Stimulated activated naive CD8-positive, alpha-beta T cell treated with anti-CD3 and anti-CD28 coated beads, Interleukin-15, amount 100 ng/mL, for 72 hours (primary cell): ENCODE measurements around the gene GABPB1.

Experiments used
- ATAC-seq: fragments of 150-1000 bp; cut with Tn5 transposase; 2 replicates; pipeline ENCODE4 v1.10.0; 2021; ENCODE audit warnings: mild to moderate bottlenecking, moderate library complexity
- DNase-seq, 2 donors: peaks; one replicate each; pipeline ENCODE4 v3.0.0; 2021 to 2022
- H3K27ac Mint-ChIP-seq, 2 donors: one replicate each; pipeline ENCODE4 v1.8.0; 2022; ENCODE audit warnings: mild to moderate bottlenecking in 2 of 2, mixed read lengths in 2 of 2, moderate library complexity in 2 of 2
- H3K27me3 Mint-ChIP-seq: one replicate; pipeline ENCODE4 v1.8.0; 2022; ENCODE audit warnings: mixed read lengths
- H3K4me1 Mint-ChIP-seq: one replicate; pipeline ENCODE4 v1.8.0; 2022; ENCODE audit warnings: mild to moderate bottlenecking, mixed read lengths
- H3K4me3 Mint-ChIP-seq, 2 donors: one replicate each; pipeline ENCODE4 v1.8.0; 2022; ENCODE audit warnings: mild to moderate bottlenecking in 2 of 2, mixed read lengths in 2 of 2, moderate library complexity in 1 of 2
- H3K9me3 Mint-ChIP-seq, 2 donors: one replicate each; pipeline ENCODE4 v1.8.0; 2022; ENCODE audit warnings: mixed read lengths in 2 of 2

The GABPB1 gene

GRCh38 chr15:50355980-50356379, 982 bp upstream of the GABPB1 start:
- DNase-seq: no peak
- peak overlapping the region; percentile 100 for H3K27ac Mint-ChIP-seq
- no peak for ATAC-seq
- H3K4me3 Mint-ChIP-seq: peak overlapping the region; percentile 74 to 88
- no peaks in the 10 kb centered on the region for H3K27me3 Mint-ChIP-seq
- peaks cover 42% of the 10 kb centered on the region for H3K4me1 Mint-ChIP-seq
- no peaks in the 10 kb centered on the region for H3K9me3 Mint-ChIP-seq

GRCh38 chr15:50355619-50355905, 564 bp upstream of the GABPB1 start:
- ATAC-seq: no peak
- H3K27me3 Mint-ChIP-seq: no peaks in the 10 kb centered on the region
- peak overlapping the region; percentile 100 for H3K27ac Mint-ChIP-seq
- H3K4me3 Mint-ChIP-seq: peak overlapping the region; percentile 74 to 88
- H3K9me3 Mint-ChIP-seq: no peaks in the 10 kb centered on the region
- H3K4me1 Mint-ChIP-seq: peaks cover 43% of the 10 kb centered on the region
- no peak for DNase-seq

GRCh38 chr15:50353975-50354837, 792 bp downstream of the GABPB1 start:
- Mint-ChIP-seq H3K9me3 (no peaks in the 10 kb centered on the region), H3K4me1 (peaks cover 49% of the 10 kb centered on the region), H3K27ac (peak overlapping the region; percentile 100), H3K4me3 (peak overlapping the region; percentile 74 to 88), H3K27me3 (no peaks in the 10 kb centered on the region)
- DNase-seq (peak; percentile 80 to 84), ATAC-seq (peak; percentile 68)

- ATAC-seq: peak; percentile 64
- peak overlapping the region; percentile 74 to 88 for H3K4me3 Mint-ChIP-seq
- no peak for DNase-seq
- no peaks in the 10 kb centered on the region for H3K9me3 Mint-ChIP-seq
- peaks cover 47% of the 10 kb centered on the region for H3K4me1 Mint-ChIP-seq
- peak overlapping the region; percentile 100 for H3K27ac Mint-ChIP-seq
- H3K27me3 Mint-ChIP-seq: no peaks in the 10 kb centered on the region
These were observed 1.6 kb downstream of the GABPB1 start for GRCh38 chr15:50353251-50353974.

GRCh38 chr15:50350621-50351020, 4.4 kb downstream of the GABPB1 start:
- no peaks in the 10 kb centered on the region for H3K27me3 Mint-ChIP-seq
- H3K9me3 Mint-ChIP-seq: no peaks in the 10 kb centered on the region
- no peak for DNase-seq
- ATAC-seq: no peak
- peaks cover 42% of the 10 kb centered on the region for H3K4me1 Mint-ChIP-seq
- H3K27ac Mint-ChIP-seq: peak overlapping the region; percentile 67 to 94
- H3K4me3 Mint-ChIP-seq: peak overlapping the region; percentile 74 to 88

GRCh38 chr15:50345298-50345697, 9.7 kb downstream of the GABPB1 start:
- H3K4me1 Mint-ChIP-seq: peaks cover 31% of the 10 kb centered on the region
- ATAC-seq: no peak

GRCh38 chr15:50344006-50344464, 11.0 kb downstream of the GABPB1 start:
- Mint-ChIP-seq H3K27ac (no peak overlapping the region), H3K27me3 (no peaks in the 10 kb centered on the region), H3K9me3 (no peaks in the 10 kb centered on the region), H3K4me3 (no peak overlapping the region), H3K4me1 (peaks cover 21% of the 10 kb centered on the region)
- DNase-seq (no peak), ATAC-seq (no peak)

More at GRCh38 chr15:50345298-50345697, 9.7 kb downstream of the GABPB1 start:
- no peaks in the 10 kb centered on the region for H3K9me3 Mint-ChIP-seq
- no peak overlapping the region for H3K4me3 Mint-ChIP-seq
- no peaks in the 10 kb centered on the region for H3K27me3 Mint-ChIP-seq
- H3K27ac Mint-ChIP-seq: no peak overlapping the region
- no peak for DNase-seq

GRCh38 chr15:50341616-50342136, 13.3 kb downstream of the GABPB1 start:
- no peak for DNase-seq
- no peak overlapping the region for H3K4me3 Mint-ChIP-seq
- no peaks in the 10 kb centered on the region for H3K9me3 Mint-ChIP-seq
- H3K4me1 Mint-ChIP-seq: peaks cover 15% of the 10 kb centered on the region
- no peak for ATAC-seq
- no peaks in the 10 kb centered on the region for H3K27me3 Mint-ChIP-seq
- H3K27ac Mint-ChIP-seq: no peak overlapping the region

- peaks cover 8% of the 10 kb centered on the region for H3K4me1 Mint-ChIP-seq
- ATAC-seq (no peak), DNase-seq (no peak)
- H3K9me3 Mint-ChIP-seq: no peaks in the 10 kb centered on the region
- H3K4me3 Mint-ChIP-seq: no peak overlapping the region
- H3K27me3 Mint-ChIP-seq: no peaks in the 10 kb centered on the region
- H3K27ac Mint-ChIP-seq: no peak overlapping the region
These were observed 14.6 kb downstream of the GABPB1 start for GRCh38 chr15:50340416-50340815.

- no peaks in the 10 kb centered on the region for H3K27me3 Mint-ChIP-seq
These were observed 15.3 kb downstream of the GABPB1 start for GRCh38 chr15:50339717-50340116.

GRCh38 chr15:50335251-50335650, 19.7 kb downstream of the GABPB1 start:
- Mint-ChIP-seq H3K4me3 (no peak overlapping the region), H3K27me3 (no peaks in the 10 kb centered on the region), H3K27ac (peak overlapping the region in 1 of 2 donors; percentile 27), H3K9me3 (no peaks in the 10 kb centered on the region), H3K4me1 (peaks cover 32% of the 10 kb centered on the region)
- ATAC-seq (no peak), DNase-seq (no peak)

More at GRCh38 chr15:50339717-50340116, 15.3 kb downstream of the GABPB1 start:
- Mint-ChIP-seq H3K9me3 (no peaks in the 10 kb centered on the region), H3K4me3 (no peak overlapping the region), H3K27ac (no peak overlapping the region), H3K4me1 (peaks cover 15% of the 10 kb centered on the region)
- ATAC-seq: no peak
- no peak for DNase-seq

GRCh38 chr15:50333229-50333628, 21.8 kb downstream of the GABPB1 start:
- no peak for ATAC-seq
- Mint-ChIP-seq H3K27me3 (no peaks in the 10 kb centered on the region), H3K4me1 (peaks cover 33% of the 10 kb centered on the region), H3K4me3 (no peak overlapping the region), H3K27ac (no peak overlapping the region), H3K9me3 (no peaks in the 10 kb centered on the region)
- DNase-seq: no peak

GRCh38 chr15:50330921-50331320, 24.1 kb downstream of the GABPB1 start:
- DNase-seq: no peak
- Mint-ChIP-seq H3K4me1 (peaks cover 33% of the 10 kb centered on the region), H3K27me3 (no peaks in the 10 kb centered on the region), H3K27ac (peak overlapping the region in 1 of 2 donors; percentile 3), H3K9me3 (no peaks in the 10 kb centered on the region), H3K4me3 (no peak overlapping the region)
- peak; percentile 70 for ATAC-seq

GRCh38 chr15:50328116-50328515, 26.9 kb downstream of the GABPB1 start:
- Mint-ChIP-seq H3K9me3 (no peaks in the 10 kb centered on the region), H3K4me3 (no peak overlapping the region), H3K4me1 (peaks cover 19% of the 10 kb centered on the region), H3K27me3 (no peaks in the 10 kb centered on the region), H3K27ac (no peak overlapping the region)
- no peak for DNase-seq
- no peak for ATAC-seq

GRCh38 chr15:50321680-50322210, 33.3 kb downstream of the GABPB1 start:
- Mint-ChIP-seq H3K4me1 (peaks cover 11% of the 10 kb centered on the region), H3K9me3 (no peaks in the 10 kb centered on the region), H3K27ac (no peak overlapping the region), H3K4me3 (no peak overlapping the region), H3K27me3 (no peaks in the 10 kb centered on the region)
- DNase-seq (no peak), ATAC-seq (no peak)

GRCh38 chr15:50320504-50320903, 34.5 kb downstream of the GABPB1 start:
- Mint-ChIP-seq H3K4me1 (peaks cover 11% of the 10 kb centered on the region), H3K9me3 (no peaks in the 10 kb centered on the region), H3K4me3 (no peak overlapping the region), H3K27ac (no peak overlapping the region), H3K27me3 (no peaks in the 10 kb centered on the region)
- DNase-seq (no peak), ATAC-seq (no peak)
